Measurements from ENCODE around the gene LRRK2.

DNA sequence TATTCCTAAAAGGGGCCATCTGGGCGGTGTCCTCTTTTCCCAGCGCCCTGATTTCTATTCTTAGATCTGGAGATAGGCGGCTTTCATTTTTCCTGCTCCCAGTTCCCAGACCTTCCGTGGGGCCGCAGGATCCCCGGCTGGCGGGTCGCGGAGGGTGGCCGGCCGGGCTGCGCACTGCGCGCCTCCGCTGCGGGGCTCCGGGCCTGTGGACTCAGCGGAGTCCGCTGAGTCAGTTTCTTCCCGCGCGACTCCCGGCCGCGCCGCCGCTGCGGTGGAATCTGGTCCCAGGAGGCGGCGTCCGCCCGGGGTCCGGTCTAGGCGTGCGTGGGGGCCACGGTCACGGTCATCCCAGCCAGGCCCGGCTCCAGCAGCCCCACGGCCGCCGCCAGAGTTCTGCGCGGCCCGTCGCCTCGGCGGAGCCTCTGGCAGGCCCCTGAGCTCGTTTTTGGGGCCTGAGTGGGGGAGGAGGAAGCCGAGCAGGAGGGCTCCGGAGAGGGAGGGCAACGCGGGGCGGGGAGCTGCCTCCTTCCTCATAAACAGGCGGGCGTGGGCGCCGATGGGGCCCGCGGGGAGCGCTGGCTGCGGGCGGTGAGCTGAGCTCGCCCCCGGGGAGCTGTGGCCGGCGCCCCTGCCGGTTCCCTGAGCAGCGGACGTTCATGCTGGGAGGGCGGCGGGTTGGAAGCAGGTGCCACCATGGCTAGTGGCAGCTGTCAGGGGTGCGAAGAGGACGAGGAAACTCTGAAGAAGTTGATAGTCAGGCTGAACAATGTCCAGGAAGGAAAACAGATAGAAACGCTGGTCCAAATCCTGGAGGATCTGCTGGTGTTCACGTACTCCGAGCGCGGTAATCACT is at the start of gene LRRK2:
- TF ChIP-seq RAD21 (IDR thresholded peaks at IDR 0.05) = peak in 1 of 2 donors; percentile 24
- TF ChIP-seq CTCF (IDR thresholded peaks at IDR 0.05; ENCODE audit: low read depth, low read length, missing input control) = no peak
- TF ChIP-seq TAF1 (conservative IDR thresholded peaks at IDR 0.05) = no peak
- TF ChIP-seq MAX (IDR thresholded peaks at IDR 0.05) = no peak
- TF ChIP-seq JUND (IDR thresholded peaks at IDR 0.05) = no peak
- TF ChIP-seq, protein P1, sequence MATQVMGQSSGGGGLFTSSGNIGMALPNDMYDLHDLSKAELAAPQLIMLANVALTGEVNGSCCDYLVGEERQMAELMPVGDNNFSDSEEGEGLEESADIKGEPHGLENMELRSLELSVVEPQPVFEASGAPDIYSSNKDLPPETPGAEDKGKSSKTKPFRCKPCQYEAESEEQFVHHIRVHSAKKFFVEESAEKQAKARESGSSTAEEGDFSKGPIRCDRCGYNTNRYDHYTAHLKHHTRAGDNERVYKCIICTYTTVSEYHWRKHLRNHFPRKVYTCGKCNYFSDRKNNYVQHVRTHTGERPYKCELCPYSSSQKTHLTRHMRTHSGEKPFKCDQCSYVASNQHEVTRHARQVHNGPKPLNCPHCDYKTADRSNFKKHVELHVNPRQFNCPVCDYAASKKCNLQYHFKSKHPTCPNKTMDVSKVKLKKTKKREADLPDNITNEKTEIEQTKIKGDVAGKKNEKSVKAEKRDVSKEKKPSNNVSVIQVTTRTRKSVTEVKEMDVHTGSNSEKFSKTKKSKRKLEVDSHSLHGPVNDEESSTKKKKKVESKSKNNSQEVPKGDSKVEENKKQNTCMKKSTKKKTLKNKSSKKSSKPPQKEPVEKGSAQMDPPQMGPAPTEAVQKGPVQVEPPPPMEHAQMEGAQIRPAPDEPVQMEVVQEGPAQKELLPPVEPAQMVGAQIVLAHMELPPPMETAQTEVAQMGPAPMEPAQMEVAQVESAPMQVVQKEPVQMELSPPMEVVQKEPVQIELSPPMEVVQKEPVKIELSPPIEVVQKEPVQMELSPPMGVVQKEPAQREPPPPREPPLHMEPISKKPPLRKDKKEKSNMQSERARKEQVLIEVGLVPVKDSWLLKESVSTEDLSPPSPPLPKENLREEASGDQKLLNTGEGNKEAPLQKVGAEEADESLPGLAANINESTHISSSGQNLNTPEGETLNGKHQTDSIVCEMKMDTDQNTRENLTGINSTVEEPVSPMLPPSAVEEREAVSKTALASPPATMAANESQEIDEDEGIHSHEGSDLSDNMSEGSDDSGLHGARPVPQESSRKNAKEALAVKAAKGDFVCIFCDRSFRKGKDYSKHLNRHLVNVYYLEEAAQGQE (IDR thresholded peaks at IDR 0.05) = peak; percentile 17
- TF ChIP-seq RXRA (IDR thresholded peaks at IDR 0.05) = no peak
- TF ChIP-seq GABPA (IDR thresholded peaks at IDR 0.05 in 1 of 2, conservative IDR thresholded peaks at IDR 0.05 in 1 of 2) = no peak
- TF ChIP-seq, protein P2, sequence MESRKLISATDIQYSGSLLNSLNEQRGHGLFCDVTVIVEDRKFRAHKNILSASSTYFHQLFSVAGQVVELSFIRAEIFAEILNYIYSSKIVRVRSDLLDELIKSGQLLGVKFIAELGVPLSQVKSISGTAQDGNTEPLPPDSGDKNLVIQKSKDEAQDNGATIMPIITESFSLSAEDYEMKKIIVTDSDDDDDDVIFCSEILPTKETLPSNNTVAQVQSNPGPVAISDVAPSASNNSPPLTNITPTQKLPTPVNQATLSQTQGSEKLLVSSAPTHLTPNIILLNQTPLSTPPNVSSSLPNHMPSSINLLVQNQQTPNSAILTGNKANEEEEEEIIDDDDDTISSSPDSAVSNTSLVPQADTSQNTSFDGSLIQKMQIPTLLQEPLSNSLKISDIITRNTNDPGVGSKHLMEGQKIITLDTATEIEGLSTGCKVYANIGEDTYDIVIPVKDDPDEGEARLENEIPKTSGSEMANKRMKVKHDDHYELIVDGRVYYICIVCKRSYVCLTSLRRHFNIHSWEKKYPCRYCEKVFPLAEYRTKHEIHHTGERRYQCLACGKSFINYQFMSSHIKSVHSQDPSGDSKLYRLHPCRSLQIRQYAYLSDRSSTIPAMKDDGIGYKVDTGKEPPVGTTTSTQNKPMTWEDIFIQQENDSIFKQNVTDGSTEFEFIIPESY (IDR thresholded peaks at IDR 0.05) = no peak
- peak in 1 of 2 donors; percentile 25 for TF ChIP-seq EGR1 (IDR thresholded peaks at IDR 0.05; ENCODE audit: low read depth in 2 of 2)
- TF ChIP-seq SP1 (IDR thresholded peaks at IDR 0.05) = no peak

All from liver (tissue), 3 donors.